GM20431 (cell line): ENCODE data around the gene TAMM41.
"Not testable (repeated sequence)": the region's sequence is repeated elsewhere in the genome, so short reads cannot be mapped to it uniquely, and the experiment has no call there.

Experiments
- in situ Hi-C: fragments of 300-500 bp; cut with MseI, MboI; formaldehyde crosslinking; loops from one replicate; pipeline ENCODE4 v1.15.0; 2020; ENCODE audit warnings: low sequenced_read_pairs; ENCODE audit not compliant: unreplicated experiment

Gene TAMM41

DNA sequence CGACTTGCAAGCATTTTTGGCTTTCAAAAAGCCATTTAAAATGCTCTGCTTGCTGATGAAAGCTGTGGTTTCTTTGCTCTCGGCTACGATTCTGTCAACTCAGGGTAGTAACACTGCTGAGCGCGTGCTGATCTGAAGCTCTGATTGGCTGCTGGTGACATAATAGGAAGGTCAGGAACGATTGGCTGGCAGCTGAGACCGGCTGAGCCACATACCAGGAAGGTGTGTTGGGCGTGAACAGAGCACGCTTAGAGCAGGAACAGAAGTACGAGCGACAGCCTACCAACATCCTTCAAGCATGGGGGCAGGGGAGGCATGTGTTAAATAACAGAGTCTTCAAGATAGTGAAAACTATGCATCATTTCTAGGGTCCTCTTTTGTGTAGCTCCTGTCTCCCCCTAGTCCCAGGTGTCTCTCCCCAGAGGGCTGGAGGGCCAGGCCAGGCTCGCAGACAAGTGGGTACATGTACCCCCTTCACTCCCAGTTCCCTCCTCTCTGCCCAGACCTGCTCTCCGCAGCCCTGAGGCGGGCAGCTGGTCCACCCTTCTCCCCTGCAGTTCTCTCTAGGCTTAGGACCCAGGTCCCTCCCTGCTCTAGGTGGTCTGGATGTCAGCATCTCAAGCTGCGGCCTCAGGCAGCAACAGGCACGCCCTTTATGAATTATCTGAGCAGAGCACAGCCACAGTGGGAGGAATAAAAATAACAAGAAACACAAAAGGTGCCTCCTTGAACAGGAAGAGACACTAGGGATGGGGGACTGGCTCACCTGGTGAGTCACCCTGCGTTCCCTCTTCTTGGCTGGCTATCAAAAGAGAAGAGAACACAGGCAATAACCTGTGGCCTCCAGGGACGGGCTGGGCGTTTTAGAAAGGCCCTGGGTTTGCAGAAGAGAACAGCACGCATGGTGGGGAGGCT is 76.0 kb downstream of the TAMM41 start:
- in situ Hi-C loops, result no loop called here

DNA sequence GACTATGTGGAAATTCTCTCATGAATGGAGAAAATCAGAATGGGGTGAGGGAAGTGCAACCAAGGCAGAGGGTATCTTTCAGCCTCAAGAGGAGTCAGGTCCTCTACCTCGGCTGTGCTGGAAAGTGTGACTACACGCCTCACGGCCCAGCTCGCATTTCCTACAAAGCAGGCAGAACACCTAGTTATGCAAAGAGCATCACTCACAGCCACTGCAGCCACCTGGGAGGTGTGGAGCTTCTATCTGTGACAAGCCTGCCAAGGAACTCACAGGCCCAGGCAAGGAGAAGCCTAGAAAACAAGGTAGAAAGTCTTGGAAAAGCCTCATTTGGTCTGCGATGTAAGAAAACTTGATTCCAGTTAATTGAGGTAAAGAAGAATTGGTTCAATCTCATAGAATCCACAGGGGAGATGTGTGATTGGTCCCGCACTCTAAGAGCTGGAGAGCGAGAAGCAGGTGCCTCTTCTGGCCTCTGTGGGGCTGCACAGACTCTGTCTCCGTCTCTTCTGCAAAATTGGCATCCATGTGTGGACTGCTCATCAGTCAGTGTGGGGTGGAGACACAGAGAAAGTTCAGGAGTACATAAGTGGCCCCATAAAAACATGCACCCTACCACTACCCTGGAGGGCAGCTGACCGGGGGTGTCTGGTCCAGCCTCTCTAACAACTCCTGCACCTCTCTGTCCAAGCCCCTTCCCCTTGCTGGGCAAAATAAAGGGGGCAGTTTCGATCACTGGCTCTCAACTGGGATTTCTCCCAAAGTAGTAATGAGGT is 76.8 kb downstream of the TAMM41 start:
- in situ Hi-C loops, result no loop called here

DNA sequence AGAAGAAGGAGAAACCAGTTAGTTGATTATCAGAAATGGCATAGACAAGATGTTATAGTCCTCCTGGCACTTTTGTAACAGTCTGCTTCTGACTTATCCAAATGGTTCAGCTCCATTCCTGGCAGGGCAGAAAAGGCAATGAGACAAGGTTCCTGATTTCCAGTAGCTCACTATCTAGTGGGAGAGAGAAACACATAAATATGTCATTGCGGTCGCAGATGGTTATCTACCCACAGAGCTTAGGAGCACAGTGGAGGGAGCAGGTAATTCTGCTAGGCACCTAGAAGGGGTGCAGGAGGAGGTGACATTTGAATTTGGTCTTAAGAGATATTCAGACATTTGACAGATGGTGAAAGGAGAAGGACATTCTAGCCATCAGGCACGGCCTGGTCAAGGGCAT is 78.1 kb downstream of the TAMM41 start:
- in situ Hi-C loops, result no loop called here

DNA sequence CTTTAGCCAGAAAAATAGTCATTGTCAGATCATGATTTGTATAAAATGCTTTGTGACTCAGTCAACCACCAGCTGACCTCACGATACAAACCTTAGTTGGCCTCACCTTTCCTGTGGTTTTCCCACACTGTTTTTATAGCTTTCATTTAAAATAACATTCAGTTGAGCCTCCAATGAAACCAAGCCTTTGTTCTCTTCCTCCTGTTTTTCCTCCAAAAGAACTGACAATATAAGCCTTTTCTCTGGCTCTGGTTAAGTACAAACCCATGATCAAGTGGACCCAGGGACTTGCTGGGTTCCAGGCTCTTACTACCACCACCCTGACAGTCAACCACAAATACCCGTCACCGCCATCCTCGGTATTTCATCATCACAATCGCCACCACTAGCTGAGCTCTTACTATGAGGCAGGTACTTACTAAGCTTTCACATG is 81.7 kb downstream of the TAMM41 start:
- in situ Hi-C loops, result no loop called here

DNA sequence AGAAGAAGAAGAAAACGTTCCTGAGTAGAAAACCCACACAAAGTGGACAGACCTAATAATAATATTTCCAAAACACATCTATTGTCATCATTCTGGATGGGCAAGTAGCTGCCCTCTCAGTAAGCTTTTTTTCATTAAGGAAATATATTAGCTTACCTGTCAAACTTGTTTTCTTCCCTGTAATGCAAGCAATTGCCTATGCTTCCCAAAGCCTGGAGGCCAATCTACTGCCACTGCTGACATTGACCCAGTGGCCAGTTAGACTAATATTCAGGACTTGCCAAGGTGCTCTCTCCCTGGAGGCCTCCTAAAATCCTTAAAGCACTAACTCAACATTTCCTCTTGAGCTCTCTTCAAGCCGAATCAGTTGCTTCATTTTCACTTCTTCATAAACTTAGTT is 86.7 kb downstream of the TAMM41 start:
- in situ Hi-C loops, result no loop called here

DNA sequence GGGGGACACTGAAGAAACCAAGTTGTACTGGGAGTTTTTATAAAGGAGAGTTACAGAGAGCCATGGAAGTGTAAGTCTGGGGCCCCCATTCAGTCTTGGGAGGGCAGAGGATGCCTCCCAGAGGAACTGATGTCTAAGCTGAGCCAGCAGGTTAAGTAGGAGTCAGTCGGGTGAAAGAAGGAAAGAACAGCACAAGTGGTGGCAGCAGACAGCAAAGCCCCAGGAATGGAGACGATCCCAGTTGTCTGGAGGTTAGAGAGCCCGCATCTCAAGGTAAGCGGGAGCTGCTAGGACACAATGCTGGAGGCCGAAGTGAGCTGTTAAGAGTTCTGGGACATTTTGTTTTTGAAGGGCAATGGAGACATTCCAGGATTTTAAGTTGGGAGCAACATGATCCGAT is 88.8 kb downstream of the TAMM41 start:
- in situ Hi-C loops, result no loop called here

DNA sequence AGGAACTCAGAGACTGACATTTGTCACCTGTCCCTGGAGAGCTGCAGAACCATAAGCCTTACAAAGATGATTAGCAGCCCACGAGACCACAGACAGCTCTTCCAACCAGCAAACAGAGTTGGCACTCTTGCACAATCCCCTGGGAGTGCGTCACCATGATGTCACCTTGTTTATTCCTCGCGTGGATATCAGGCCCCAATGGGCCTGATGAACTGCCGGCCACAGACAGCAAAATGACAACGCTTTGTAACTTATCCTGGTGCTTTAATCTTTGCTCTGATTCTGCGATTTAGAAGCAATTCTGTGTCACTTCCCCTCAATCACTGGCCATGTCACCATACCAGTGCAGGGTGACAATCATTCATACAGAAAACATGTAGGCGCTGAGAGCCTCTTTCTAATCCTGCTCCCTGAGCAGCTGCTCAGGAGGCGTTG is 89.2 kb downstream of the TAMM41 start:
- in situ Hi-C loops, result no loop called here

DNA sequence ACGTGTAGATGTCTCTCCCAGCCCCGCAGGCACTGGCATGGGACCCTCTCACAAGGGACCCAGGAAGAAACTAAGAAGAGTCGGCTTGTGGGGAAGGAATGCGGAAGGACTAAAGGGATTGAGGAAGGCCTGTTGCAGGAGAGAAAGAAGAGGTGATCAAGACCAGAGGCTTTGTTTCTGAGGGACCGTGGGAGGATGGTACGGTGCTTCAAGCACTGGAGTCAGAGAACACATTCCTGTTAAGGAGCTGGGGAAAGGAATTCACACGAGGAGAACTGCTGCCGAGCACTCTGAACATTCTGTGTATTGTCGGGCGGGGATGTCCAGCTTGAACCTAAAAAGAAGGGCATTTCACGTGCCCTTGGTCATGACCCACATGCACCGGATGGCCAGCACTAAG is 91.4 kb downstream of the TAMM41 start:
- in situ Hi-C loops, result no loop called here

DNA sequence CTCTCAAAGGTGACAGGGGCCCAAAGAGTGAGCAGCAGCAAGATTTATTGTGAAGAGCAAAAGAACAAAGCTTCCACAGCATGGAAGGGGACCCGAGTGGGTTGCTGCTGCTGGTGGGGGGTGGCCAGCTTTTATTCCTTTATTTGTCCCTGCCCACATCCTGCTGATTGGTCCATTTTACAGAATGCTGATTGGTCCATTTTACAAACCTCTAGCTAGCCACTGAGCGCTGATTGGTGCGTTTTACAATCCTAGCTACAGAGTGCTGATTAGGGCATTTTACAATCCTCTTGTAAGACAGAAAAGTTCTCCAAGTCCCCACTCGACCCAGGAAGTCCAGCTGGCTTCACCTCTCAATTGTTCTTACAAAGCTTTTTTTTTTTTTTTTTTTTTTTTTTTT is 94.4 kb downstream of the TAMM41 start:
- in situ Hi-C loops, result not testable (repeated sequence)

DNA sequence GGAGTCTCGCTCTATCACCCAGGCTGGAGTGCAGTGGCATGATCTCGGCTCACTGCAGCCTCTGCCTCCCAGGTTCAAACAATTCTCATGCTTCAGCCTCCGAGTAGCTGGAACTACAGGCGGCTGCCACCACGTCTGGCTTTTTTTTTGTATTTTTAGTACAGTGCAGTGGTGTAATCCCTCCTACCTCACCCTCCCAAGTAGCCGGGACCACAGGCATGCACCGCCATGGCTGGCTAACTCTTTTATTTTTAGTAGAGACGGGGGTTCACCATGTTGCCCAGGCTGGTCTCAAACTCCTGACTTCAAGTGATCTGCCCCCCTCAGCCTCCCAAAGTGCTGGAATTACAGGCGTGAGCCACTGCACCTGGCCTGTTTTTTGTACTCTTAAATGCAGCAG is 98.4 kb downstream of the TAMM41 start:
- in situ Hi-C loops, result not testable (repeated sequence)
